K562 (cell line): ENCODE results near the gene SCAPER. TPM values are rescaled to one million over a fixed set of nuclear protein-coding genes. Genes with fewer than 3 reads are reported as not detected.

Experiments
- GATA2 ChIP-seq: sonication (generic); formaldehyde crosslinking; IDR thresholded peaks from 2 replicates; pipeline ENCODE4 v1.4.0; 2020; ENCODE audit warnings: mild to moderate bottlenecking, missing genetic modification reagents
- HMGN3 ChIP-seq: IDR thresholded peaks from 2 replicates; pipeline ENCODE4 v1.6.1; 2011; ENCODE audit warnings: borderline replicate concordance, low read depth, mild to moderate bottlenecking, mixed read lengths, low read length; ENCODE audit not compliant: insufficient read length; ENCODE audit errors: extremely low read depth
- HMGXB4 ChIP-seq: sonication (generic); formaldehyde crosslinking; IDR thresholded peaks from 2 replicates; pipeline ENCODE4 v1.8.1; 2023; ENCODE audit warnings: mild to moderate bottlenecking, missing genetic modification reagents
- OTX1 ChIP-seq: fragments of 450-650 bp; formaldehyde crosslinking; IDR thresholded peaks from 2 replicates; pipeline ENCODE4 v1.4.0; 2022; ENCODE audit warnings: mild to moderate bottlenecking
- RBM39 ChIP-seq: fragments of 200-400 bp; formaldehyde crosslinking; optimal IDR thresholded peaks from 2 replicates; pipeline ENCODE3; 2018; ENCODE audit warnings: low read depth, low read length
- RFX7 ChIP-seq: fragments of 250-450 bp; sonication (Bioruptor Pico); IDR thresholded peaks from 2 replicates; pipeline ENCODE4 v1.5.1; 2021; ENCODE audit warnings: mild to moderate bottlenecking
- SP1 ChIP-seq: sonication (generic); formaldehyde crosslinking; IDR thresholded peaks from 2 replicates; pipeline ENCODE4 v1.8.1; 2022; ENCODE audit warnings: mild to moderate bottlenecking, missing genetic modification reagents
- ZBTB11 ChIP-seq, 3 experiments: fragments of 200-800 bp in 1 of 3; fragments of 250-450 bp in 1 of 3; fragments of 450-650 bp in 1 of 3; sonication (Bioruptor Pico) in 1 of 3; sonication (Bioruptor generic) in 1 of 3; formaldehyde crosslinking in 1 of 3; IDR thresholded peaks; 2 replicates each; pipeline versions ENCODE4 v1.6.1 to v1.8.0; 2016 to 2022; ENCODE audit warnings: mild to moderate bottlenecking in 2 of 3, missing genetic modification characterization in 2 of 3, missing compliant biosample characterization in 1 of 3, moderate library complexity in 1 of 3
- ZNF76 ChIP-seq: fragments of 250-450 bp; sonication (Bioruptor Pico); IDR thresholded peaks from 2 replicates; pipeline ENCODE4 v1.4.0; 2020; ENCODE audit warnings: mild to moderate bottlenecking, moderate library complexity, borderline replicate concordance
- polyA plus RNA-seq, 8 experiments: library from polyadenylated mRNA; depleted of rRNA in 4 of 8; stranded (reverse) in 5 of 8; unstranded in 3 of 8; fragments of >200 nt; fragmentation: Nextera tagmentation in 2 of 8; fragmentation: Illumina TruSeq in 1 of 8; extraction: Ambion mirVana in 2 of 8; extraction: Trizol in 1 of 8; gene quantifications; 2 replicates each; pipeline versions ENCODE4 v1.2.1 to v1.2.3, GENCODE V29; 2011 to 2014; ENCODE audit warnings: inconsistent platforms in 1 of 8, missing spikeins in 1 of 8
- total RNA-seq, 7 experiments: library from RNA; depleted of rRNA in 6 of 7; stranded (reverse); fragments of >200 nt in 6 of 7; fragmentation: Illumina TruSeq in 2 of 7; extraction: Trizol in 2 of 7; gene quantifications; 2 replicates each; pipeline versions ENCODE4 v1.2.1 to v1.2.3, GENCODE V29; 2011 to 2021; ENCODE audit warnings: low replicate concordance in 1 of 7
- TF ChIP-seq, protein P1 (sequence below): fragments of 450-650 bp; IDR thresholded peaks from 2 replicates; pipeline ENCODE4 v1.6.1; 2017; ENCODE audit warnings: antibody characterized with exemption
- TF ChIP-seq, protein P2 (sequence below), 3 experiments: IDR thresholded peaks in 2 of 3; conservative IDR thresholded peaks in 1 of 3; 2 replicates each; pipeline ENCODE4 v1.5.1; 2011 to 2012; ENCODE audit warnings: low read length in 3 of 3, mild to moderate bottlenecking in 3 of 3, control low read depth in 2 of 3, improper control_type of control experiment in 1 of 3, inconsistent platforms in 1 of 3, low read depth in 1 of 3, mixed read lengths in 1 of 3, moderate library complexity in 1 of 3; ENCODE audit not compliant: insufficient read depth in 2 of 3
- TF ChIP-seq, protein P3 (sequence below): fragments of 450-650 bp; IDR thresholded peaks from 2 replicates; pipeline ENCODE4 v1.6.1; 2016
- TF ChIP-seq, protein P4 (sequence below): fragments of 250-450 bp; sonication (Bioruptor Pico); IDR thresholded peaks from 2 replicates; pipeline ENCODE4 v1.5.0; 2021; ENCODE audit warnings: mild to moderate bottlenecking, borderline replicate concordance

SCAPER gene
- total and polyA plus RNA-seq, 9 of the 15 experiments (the other 6 are each of a cell fraction or from before 2014, with no cell fraction given), result 1.3 to 5.7 (median 3.2) TPM

DNA sequence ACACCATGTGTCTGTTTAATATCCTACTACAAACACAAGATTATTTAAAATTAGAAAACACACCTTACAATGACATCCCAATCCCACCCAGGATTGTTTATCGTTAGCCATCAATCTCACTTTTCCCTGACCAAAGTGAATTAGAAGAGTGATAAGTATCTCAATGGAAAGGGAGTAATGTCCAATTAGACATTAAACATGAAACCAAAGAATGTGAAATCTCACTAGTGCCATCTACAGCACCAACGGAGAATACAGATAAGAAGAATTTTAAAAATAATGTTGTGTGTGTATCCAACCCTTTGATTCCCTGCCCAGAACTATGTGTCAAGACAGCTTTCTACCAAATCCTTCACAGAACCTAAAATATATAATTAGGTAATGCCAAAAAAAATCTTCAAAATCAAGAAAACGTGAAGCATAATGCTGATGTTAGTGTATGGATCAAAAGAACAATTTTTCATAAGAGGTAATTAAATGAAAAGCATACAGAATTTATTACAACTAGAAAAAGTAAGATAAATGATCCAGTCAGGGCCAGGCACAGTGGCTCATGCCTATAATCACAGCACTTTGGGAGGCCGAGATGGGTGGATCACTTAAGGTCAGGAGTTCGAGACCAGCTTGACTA, 64.2 kb downstream of the SCAPER start (continued):
- TF ChIP-seq, protein P1, sequence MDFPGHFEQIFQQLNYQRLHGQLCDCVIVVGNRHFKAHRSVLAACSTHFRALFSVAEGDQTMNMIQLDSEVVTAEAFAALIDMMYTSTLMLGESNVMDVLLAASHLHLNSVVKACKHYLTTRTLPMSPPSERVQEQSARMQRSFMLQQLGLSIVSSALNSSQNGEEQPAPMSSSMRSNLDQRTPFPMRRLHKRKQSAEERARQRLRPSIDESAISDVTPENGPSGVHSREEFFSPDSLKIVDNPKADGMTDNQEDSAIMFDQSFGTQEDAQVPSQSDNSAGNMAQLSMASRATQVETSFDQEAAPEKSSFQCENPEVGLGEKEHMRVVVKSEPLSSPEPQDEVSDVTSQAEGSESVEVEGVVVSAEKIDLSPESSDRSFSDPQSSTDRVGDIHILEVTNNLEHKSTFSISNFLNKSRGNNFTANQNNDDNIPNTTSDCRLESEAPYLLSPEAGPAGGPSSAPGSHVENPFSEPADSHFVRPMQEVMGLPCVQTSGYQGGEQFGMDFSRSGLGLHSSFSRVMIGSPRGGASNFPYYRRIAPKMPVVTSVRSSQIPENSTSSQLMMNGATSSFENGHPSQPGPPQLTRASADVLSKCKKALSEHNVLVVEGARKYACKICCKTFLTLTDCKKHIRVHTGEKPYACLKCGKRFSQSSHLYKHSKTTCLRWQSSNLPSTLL, result no peak
- TF ChIP-seq, protein P2, sequence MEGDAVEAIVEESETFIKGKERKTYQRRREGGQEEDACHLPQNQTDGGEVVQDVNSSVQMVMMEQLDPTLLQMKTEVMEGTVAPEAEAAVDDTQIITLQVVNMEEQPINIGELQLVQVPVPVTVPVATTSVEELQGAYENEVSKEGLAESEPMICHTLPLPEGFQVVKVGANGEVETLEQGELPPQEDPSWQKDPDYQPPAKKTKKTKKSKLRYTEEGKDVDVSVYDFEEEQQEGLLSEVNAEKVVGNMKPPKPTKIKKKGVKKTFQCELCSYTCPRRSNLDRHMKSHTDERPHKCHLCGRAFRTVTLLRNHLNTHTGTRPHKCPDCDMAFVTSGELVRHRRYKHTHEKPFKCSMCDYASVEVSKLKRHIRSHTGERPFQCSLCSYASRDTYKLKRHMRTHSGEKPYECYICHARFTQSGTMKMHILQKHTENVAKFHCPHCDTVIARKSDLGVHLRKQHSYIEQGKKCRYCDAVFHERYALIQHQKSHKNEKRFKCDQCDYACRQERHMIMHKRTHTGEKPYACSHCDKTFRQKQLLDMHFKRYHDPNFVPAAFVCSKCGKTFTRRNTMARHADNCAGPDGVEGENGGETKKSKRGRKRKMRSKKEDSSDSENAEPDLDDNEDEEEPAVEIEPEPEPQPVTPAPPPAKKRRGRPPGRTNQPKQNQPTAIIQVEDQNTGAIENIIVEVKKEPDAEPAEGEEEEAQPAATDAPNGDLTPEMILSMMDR (IDR thresholded peaks at IDR 0.05 in 2 of 3, conservative IDR thresholded peaks at IDR 0.05 in 1 of 3; ENCODE audit: insufficient read depth in 2 of 3, low read depth in 1 of 3, low read length in 3 of 3), result peak; percentile 17 to 75 (median 42); a peak in 3 of 6 replicates
- TF ChIP-seq SP1 (CRISPR knock-in tag) (no peak), ZBTB11 (CRISPR knock-in tag; IDR thresholded peaks at IDR 0.05) (no peak), GATA2 (CRISPR knock-in tag) (peak; percentile 15; the same call in 1 of the 2 replicates), OTX1 (no peak), RBM39 (no peak), RFX7 (CRISPR knock-in tag) (no peak), ZNF76 (CRISPR knock-in tag) (no peak), HMGN3 (no peak), HMGXB4 (CRISPR knock-in tag) (no peak)
- TF ChIP-seq, protein P3, sequence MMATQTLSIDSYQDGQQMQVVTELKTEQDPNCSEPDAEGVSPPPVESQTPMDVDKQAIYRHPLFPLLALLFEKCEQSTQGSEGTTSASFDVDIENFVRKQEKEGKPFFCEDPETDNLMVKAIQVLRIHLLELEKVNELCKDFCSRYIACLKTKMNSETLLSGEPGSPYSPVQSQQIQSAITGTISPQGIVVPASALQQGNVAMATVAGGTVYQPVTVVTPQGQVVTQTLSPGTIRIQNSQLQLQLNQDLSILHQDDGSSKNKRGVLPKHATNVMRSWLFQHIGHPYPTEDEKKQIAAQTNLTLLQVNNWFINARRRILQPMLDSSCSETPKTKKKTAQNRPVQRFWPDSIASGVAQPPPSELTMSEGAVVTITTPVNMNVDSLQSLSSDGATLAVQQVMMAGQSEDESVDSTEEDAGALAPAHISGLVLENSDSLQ, result no peak
- TF ChIP-seq, protein P4, sequence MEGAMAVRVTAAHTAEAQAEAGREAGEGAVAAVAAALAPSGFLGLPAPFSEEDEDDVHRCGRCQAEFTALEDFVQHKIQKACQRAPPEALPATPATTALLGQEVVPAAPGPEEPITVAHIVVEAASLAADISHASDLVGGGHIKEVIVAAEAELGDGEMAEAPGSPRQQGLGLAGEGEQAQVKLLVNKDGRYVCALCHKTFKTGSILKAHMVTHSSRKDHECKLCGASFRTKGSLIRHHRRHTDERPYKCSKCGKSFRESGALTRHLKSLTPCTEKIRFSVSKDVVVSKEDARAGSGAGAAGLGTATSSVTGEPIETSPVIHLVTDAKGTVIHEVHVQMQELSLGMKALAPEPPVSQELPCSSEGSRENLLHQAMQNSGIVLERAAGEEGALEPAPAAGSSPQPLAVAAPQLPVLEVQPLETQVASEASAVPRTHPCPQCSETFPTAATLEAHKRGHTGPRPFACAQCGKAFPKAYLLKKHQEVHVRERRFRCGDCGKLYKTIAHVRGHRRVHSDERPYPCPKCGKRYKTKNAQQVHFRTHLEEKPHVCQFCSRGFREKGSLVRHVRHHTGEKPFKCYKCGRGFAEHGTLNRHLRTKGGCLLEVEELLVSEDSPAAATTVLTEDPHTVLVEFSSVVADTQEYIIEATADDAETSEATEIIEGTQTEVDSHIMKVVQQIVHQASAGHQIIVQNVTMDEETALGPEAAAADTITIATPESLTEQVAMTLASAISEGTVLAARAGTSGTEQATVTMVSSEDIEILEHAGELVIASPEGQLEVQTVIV (CRISPR knock-in tag), result no peak
